Measurements from ENCODE around the gene SYTL2.

The SYTL2 gene

DNA sequence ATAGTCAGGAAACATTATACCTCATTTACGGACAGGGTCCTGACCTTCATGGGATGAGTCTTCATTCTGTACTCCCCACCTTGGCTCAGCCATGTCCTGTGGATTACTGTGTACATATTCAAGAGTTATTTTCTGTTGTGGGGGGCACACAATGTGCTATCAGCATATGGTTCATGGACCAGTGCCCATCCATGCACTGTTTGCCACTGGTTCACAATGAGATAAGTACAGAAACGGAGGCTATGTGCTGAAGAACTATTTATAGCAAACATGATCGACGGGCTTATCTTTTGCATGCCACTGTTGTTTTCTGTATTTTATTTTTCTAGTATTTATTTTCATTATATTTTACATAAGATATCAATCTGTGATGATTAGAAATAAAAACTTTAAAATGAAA, 68.6 kb downstream of the SYTL2 start:
- no peaks in the 10 kb centered on the region for H3K36me3 ChIP-seq (replicated peaks)
- in situ Hi-C loops (cut with MboI; ENCODE audit: low sequenced_read_pairs) = no loop called here
- H3K4me1 ChIP-seq = no peaks in the 10 kb centered on the region
- no peaks in the 10 kb centered on the region for H3K9me3 ChIP-seq
- DNase-seq (ENCODE audit: low spot score in 2 of 2) = no peak
- H3K27me3 ChIP-seq (ENCODE audit: low read depth) = peaks cover 9% of the 10 kb centered on the region
- H3K4me3 ChIP-seq = no peak overlapping the region

DNA sequence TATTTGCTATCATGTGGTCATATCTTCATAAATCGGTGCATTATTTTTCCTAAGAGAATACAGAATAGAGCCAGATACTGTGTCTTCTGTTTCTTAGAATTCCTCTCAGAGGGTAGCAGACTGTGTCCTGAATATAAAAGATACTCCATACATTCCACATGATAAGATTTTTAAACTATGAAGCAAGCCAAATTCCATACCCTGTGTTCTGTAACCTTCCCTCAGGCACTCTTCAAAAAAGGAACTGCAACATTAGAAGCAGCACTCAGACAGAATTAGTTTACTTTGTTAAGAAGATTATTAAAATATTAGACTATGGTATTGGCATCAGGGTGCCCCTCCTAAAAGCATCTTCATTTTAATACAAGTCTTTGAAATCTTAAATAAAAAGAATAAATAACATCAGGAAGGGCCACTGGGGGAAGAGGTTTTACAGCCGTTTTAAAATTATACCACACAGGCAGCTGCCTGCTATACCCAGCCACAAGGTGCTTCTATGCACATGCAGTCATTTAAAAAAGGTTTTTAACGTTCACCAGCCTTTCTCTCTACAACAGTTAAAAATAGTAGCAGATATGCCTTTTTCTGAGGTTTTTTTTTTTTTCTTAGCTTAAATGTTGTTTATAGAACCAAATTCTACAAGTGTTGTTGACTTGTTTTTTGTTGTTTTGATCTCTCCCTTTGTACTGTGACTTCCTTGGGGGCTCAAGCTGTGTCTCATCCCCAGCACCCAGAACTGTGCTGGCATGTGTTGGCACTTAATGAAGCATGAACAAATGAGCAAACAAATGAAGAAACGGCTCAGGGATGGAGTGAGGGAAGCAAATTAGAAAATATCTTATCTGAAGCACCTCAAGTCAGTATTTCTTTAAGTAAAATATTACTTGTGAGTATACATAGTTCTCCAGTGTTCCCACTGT, 70.2 kb downstream of the SYTL2 start:
- Histone ChIP-seq H3K4me3 (no peak overlapping the region), H3K9me3 (no peaks in the 10 kb centered on the region), H3K27me3 (ENCODE audit: low read depth) (peaks cover 7% of the 10 kb centered on the region; the same call in 1 of the 2 replicates), H3K36me3 (replicated peaks) (no peaks in the 10 kb centered on the region), H3K4me1 (no peaks in the 10 kb centered on the region)
- in situ Hi-C loops (cut with MboI; ENCODE audit: low sequenced_read_pairs) = no loop called here
- DNase-seq (ENCODE audit: low spot score in 2 of 2) = no peak

DNA sequence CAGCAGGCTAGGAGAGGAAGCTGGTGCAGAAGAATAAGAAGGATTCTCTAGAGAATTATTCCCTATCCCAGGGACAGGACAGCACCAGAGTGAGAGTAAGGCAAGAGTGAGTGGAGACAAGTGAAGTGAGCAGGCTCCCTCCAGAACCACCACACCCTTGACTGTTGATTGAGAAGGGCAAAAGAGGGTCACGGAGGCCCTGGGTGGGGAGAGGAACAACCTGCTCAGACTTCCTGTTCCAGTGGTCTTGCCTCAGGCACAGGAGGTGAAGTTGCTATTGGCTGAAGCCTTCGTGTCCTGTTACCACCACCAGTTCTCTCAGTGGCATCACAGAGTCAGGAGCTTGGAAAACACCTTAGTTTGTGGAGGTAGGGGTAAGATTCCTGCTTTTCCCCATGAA, 73.2 kb downstream of the SYTL2 start:
- no peaks in the 10 kb centered on the region for H3K4me1 ChIP-seq
- DNase-seq (ENCODE audit: low spot score in 2 of 2) = no peak
- peaks cover 7% of the 10 kb centered on the region; the same call in 1 of the 2 replicates for H3K27me3 ChIP-seq (ENCODE audit: low read depth)
- no peaks in the 10 kb centered on the region for H3K36me3 ChIP-seq (replicated peaks)
- in situ Hi-C loops (cut with MboI; ENCODE audit: low sequenced_read_pairs) = no loop called here
- no peaks in the 10 kb centered on the region for H3K9me3 ChIP-seq
- no peak overlapping the region for H3K4me3 ChIP-seq

DNA sequence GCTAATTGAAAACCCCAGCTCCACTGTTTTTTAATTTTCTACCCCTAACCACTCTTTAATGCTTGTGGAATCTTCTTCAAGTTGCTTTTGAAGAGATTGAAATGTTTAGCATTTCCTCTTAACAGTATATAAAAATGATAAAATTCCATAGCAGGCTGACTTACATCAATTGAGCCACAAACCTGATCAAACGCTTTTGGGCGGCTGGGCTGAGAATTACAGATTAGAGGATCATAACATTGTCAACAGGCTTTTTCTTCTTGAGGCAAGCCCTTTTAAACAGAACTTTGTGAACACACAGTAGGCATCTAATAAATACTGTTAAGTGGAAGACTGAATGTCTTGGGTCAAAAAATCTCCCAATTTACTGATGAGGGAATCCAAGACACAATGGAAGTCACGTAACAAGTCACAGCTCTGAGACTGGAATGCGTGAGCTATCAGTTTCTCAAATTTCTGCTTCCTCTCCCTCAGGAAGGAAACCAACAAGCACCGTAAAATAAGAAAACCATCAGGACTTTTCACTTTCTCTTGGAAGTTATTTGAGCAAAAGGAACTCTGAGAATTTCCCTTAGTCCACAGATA, 75.0 kb downstream of the SYTL2 start:
- in situ Hi-C loops (cut with MboI; ENCODE audit: low sequenced_read_pairs) = no loop called here

DNA sequence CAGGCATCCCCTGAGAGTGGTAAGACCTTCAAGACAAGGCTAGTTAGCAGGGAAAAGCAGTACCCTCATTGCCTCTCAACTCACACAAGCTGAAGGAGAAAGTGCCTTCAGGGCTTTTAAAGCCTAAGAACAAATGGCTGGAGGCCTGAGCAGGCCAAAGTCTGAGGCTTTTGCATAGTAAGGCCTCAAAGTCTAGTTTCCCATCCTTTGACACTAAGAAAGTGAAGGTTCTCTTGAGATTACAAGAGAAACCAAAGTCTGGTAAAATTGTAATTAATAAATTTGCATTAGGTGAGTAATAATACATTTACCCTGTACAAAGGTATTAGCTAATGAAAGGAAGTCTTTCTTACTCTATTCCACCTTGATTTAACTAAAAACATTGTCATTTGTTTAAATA, 78.0 kb downstream of the SYTL2 start:
- Histone ChIP-seq H3K36me3 (replicated peaks) (no peaks in the 10 kb centered on the region), H3K4me1 (no peaks in the 10 kb centered on the region), H3K9me3 (no peaks in the 10 kb centered on the region), H3K27me3 (ENCODE audit: low read depth) (0 out of 2 replicates have a peak, but pooled peaks cover 3% of the 10 kb centered on the region), H3K4me3 (no peak overlapping the region)
- in situ Hi-C loops (cut with MboI; ENCODE audit: low sequenced_read_pairs) = no loop called here
- no peak for DNase-seq (ENCODE audit: low spot score in 2 of 2)

More for the DNA sequence above, 75.0 kb downstream of the SYTL2 start:
- Histone ChIP-seq H3K27me3 (ENCODE audit: low read depth) (peaks cover 7% of the 10 kb centered on the region; the same call in 1 of the 2 replicates), H3K9me3 (no peaks in the 10 kb centered on the region), H3K36me3 (replicated peaks) (no peaks in the 10 kb centered on the region), H3K4me3 (no peak overlapping the region), H3K4me1 (no peaks in the 10 kb centered on the region)
- no peak for DNase-seq (ENCODE audit: low spot score in 2 of 2)

DNA sequence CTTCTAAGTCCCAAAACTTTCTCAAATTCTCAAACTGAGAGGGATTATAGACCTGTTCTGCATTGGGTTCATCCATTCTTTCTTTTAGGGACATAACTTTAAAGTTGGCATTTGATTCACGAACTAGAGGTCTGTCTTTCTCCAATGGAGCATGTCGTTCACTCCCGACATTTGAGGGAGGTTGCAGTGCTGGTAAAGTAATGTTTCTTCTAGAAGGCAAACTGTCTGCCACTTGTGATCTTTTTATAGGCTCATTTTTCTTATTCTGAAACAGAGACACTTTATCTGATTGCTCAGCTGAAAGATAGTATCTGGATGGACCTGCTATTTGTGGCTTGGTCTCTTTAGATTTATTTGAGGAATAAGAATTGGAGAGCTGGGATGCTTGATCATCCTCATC, 84.6 kb downstream of the SYTL2 start:
- no peak overlapping the region for H3K4me3 ChIP-seq
- DNase-seq (ENCODE audit: low spot score in 2 of 2) = no peak
- no peaks in the 10 kb centered on the region; the same call in 1 of the 2 replicates for H3K9me3 ChIP-seq
- peaks cover 13% of the 10 kb centered on the region for H3K27me3 ChIP-seq (ENCODE audit: low read depth)
- no peaks in the 10 kb centered on the region for H3K4me1 ChIP-seq
- in situ Hi-C loops (cut with MboI; ENCODE audit: low sequenced_read_pairs) = no loop called here
- H3K36me3 ChIP-seq (replicated peaks) = no peaks in the 10 kb centered on the region

DNA sequence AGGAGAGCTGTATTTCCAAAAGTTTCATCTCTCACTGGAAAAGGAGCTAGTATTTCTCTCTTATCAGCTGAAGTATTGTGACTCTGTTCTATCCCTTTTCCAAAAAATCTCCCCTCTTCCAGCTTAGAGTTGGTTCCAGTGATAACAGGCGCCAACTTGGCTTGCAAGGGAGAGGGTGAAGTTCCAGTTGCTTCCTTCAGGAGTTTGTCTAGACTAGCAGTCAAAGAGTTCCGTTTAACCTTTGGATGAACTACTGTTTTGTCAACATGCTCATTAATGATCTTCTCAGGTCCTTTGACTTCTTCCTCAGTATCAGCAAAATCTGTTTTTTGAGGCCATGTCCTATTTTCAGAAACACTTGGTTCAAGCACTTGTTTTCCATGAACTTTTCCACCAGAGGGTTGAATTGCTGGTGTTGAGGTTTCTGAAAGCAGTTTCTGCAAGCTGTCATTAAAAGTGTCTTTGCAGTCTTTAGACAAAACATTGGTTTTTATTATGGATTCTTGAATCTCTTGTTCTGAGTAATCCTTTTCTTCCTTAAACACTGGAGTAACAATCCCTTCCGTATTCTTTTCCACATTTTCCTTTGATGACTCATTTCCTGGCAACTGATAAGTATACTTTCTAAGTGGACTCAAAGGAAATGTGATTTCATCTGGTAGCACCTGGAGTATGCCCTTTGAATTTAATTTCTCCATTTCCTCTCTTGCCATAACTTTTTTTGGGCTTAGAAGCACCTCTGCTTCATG, 85.3 kb downstream of the SYTL2 start:
- in situ Hi-C loops (cut with MboI; ENCODE audit: low sequenced_read_pairs) = no loop called here

DNA sequence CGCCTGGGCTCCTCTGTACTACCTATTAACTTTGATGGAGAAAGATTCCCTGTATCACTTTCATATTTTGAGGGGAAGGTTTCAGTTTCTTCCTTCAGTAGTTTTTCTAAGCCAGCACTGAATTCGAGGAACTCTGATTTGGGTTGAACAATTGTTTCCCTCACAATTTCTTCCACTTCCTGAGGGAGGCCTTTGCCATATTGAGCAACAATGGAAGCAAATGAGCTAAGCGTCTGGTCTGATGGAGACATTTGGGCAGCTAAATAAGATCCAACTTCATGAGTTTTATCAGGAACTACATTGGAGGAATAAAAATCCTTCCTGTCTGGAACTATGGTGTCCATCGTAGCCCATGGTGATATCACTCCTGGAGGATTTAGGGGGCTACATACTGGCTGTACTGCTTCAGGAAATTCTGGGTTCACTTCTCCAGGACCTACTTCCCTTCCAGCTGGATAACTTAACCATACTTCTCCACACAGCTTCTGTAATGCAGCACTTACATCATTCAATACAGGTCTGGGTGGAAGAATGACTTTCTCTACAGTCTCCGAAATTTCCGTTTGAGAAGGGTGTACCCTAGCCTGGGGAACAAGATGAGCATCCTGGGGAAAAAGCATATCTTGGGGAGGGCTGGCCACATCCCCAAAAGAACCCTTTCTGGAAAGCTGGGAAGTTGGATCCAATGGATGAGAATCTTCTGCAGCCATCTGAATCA, 86.0 kb downstream of the SYTL2 start:
- no peak for DNase-seq (ENCODE audit: low spot score in 2 of 2)
- Histone ChIP-seq H3K27me3 (ENCODE audit: low read depth) (peaks cover 19% of the 10 kb centered on the region), H3K9me3 (no peaks in the 10 kb centered on the region; the same call in 1 of the 2 replicates), H3K4me1 (no peaks in the 10 kb centered on the region), H3K36me3 (replicated peaks) (no peaks in the 10 kb centered on the region), H3K4me3 (no peak overlapping the region)
- in situ Hi-C loops (cut with MboI; ENCODE audit: low sequenced_read_pairs) = no loop called here

More for the DNA sequence above, 85.3 kb downstream of the SYTL2 start:
- peak in 1 of 2 experiments; percentile 28 for DNase-seq (ENCODE audit: low spot score in 2 of 2)
- H3K36me3 ChIP-seq (replicated peaks) = no peaks in the 10 kb centered on the region
- no peaks in the 10 kb centered on the region for H3K4me1 ChIP-seq
- H3K4me3 ChIP-seq = no peak overlapping the region
- H3K27me3 ChIP-seq (ENCODE audit: low read depth) = peaks cover 16% of the 10 kb centered on the region
- H3K9me3 ChIP-seq = no peaks in the 10 kb centered on the region; the same call in 1 of the 2 replicates

DNA sequence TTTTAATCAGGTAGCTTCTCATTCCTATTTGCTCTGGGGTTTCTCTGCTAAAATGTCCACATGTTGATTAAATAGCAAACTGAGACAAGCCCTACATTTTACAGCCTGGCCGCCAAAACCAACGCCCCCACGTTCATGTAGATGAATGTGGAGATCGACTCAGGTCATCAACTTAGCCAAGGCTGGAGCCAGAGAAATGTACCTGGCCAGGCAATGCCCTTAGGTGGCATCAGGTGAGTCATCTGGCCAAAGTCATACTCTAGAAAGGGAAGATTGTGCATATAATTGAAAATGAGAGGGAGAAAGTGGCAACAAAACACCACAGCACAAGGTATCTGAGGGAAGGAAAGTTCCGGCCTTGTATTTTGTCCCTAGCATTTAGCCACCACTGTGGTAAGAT, 87.9 kb downstream of the SYTL2 start:
- H3K4me3 ChIP-seq = no peak overlapping the region
- H3K27me3 ChIP-seq (ENCODE audit: low read depth) = peaks cover 22% of the 10 kb centered on the region
- in situ Hi-C loops (cut with MboI; ENCODE audit: low sequenced_read_pairs) = no loop called here
- no peaks in the 10 kb centered on the region for H3K36me3 ChIP-seq (replicated peaks)
- H3K4me1 ChIP-seq = no peaks in the 10 kb centered on the region
- DNase-seq (ENCODE audit: low spot score in 2 of 2) = no peak
- no peaks in the 10 kb centered on the region; the same call in 1 of the 2 replicates for H3K9me3 ChIP-seq

DNA sequence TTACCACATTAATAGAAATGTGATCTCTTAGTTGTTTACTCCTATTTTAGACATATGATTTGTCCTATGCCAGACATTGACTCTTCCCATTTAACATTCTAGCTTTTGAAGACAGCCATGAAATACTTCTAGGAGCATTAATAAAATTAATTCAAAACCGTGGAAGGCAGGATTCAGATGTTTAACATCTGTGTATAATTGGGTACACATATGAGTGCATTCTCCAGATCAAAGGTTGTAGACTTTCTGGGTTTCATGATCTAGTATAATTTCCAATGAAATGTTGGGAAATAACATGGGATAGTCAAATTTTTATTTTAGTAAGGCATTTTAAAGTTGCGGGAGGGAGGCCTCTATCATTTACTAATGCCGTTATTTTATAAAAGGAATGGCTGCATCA, 89.8 kb downstream of the SYTL2 start:
- Histone ChIP-seq H3K27me3 (ENCODE audit: low read depth) (peaks cover 16% of the 10 kb centered on the region), H3K9me3 (no peaks in the 10 kb centered on the region), H3K4me1 (no peaks in the 10 kb centered on the region), H3K36me3 (replicated peaks) (no peaks in the 10 kb centered on the region), H3K4me3 (no peak overlapping the region)
- no peak for DNase-seq (ENCODE audit: low spot score in 2 of 2)
- in situ Hi-C loops (cut with MboI; ENCODE audit: low sequenced_read_pairs) = no loop called here

DNA sequence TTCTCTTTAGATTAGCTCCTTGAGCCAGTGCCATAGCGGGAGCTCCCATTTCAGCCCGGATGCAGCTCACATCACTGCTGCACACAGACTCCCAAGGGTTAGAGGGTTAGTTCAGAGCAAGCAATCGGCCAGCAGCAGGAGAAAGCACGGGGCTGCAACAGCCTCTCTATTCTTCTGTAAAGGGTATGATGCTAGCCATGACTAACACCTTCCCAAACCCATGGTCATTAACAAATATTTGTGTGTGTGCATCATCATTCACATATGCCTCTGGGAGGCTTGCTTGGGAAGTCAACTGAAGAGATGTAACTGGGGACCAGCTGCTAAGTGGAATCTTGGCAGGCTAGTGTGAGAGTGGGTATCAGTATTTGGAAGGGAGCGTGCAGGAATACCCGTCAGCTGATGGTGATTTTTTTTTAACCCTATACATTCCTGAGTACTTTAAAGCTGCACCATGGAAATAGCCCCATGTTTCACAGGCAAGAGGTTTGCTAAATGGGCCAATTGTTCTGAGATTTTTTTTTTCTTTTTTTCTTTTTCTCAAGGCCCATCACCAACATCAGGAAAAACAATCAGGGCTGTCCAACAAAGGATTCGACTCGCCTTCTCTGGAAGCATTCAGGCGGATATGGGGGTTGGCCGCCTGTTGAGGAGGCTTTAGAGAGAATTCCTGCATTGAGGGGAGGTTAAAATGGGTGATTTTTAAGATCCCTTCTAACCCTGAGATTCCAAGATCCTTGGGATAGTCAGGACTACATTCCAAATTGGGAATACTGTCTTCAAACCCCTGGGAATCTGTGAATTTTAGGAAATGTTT, 91.7 kb downstream of the SYTL2 start:
- Histone ChIP-seq H3K9me3 (no peaks in the 10 kb centered on the region), H3K4me3 (no peak overlapping the region), H3K27me3 (ENCODE audit: low read depth) (peaks cover 16% of the 10 kb centered on the region), H3K36me3 (replicated peaks) (no peaks in the 10 kb centered on the region), H3K4me1 (no peaks in the 10 kb centered on the region)
- no peak for DNase-seq (ENCODE audit: low spot score in 2 of 2)
- in situ Hi-C loops (cut with MboI; ENCODE audit: low sequenced_read_pairs) = no loop called here

DNA sequence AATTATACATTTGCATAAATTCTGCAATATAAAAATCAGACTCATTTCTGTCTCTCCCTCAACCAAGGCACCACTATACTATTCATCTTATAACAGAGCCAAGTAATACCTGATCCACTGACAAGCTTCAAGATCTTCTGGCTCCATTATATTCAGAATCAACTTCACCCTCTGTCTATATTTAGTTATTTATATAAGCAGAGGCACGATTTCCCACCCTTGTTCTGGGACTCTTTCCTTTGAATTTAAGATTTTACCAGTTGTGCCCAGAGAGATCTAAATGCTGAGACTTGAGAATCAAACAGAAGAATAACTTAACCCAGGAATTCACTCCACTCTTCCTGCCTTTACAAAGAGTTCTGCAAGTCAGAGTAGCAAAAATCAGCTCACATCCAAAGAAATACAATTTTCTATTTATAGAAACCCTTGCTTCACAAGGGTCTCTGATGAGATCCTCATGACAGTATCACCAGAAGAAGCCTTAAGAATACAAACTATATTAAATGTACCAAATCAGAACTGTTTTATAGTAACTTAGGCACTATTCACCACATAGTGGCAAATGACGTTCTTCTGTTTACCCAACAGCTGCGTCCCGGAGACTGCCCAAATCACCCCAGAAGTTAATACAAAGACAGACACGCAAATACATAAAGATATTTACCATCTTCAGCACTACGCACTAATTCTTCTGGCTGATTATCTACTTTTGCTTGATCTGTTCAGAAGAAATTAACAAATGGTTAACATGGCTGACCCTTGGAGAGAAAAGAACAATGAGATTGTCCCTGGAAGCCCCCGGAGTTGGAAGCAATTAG, 92.6 kb downstream of the SYTL2 start:
- Histone ChIP-seq H3K4me1 (no peaks in the 10 kb centered on the region), H3K27me3 (ENCODE audit: low read depth) (peaks cover 16% of the 10 kb centered on the region), H3K36me3 (replicated peaks) (no peaks in the 10 kb centered on the region), H3K9me3 (no peaks in the 10 kb centered on the region), H3K4me3 (no peak overlapping the region)
- DNase-seq (ENCODE audit: low spot score in 2 of 2) = no peak
- in situ Hi-C loops (cut with MboI; ENCODE audit: low sequenced_read_pairs) = no loop called here

Data from HAP-1 (cell line).